PC-3 (cell line): Measurements from ENCODE around the gene TMEM235.

Source experiments
- EZH2 ChIP-seq: fragments of 300-600 bp; sonication (generic); IDR thresholded peaks from one replicate; pipeline ENCODE4 v1.6.1; 2017; ENCODE audit warnings: antibody characterized with exemption, mild to moderate bottlenecking, low read length; ENCODE audit not compliant: unreplicated experiment
- EZH2phosphoT487 ChIP-seq: fragments of 300-600 bp; sonication (generic); IDR thresholded peaks from 2 replicates; pipeline ENCODE4 v1.6.1; 2018; ENCODE audit warnings: mild to moderate bottlenecking, antibody characterized with exemption, low read length, borderline replicate concordance
- TF ChIP-seq, protein P1 (sequence below): fragments of 300-600 bp; sonication (generic); conservative IDR thresholded peaks from 2 replicates; pipeline ENCODE4 v1.5.1; 2017; ENCODE audit warnings: antibody characterized with exemption, low read depth, mild to moderate bottlenecking, low read length

DNA sequence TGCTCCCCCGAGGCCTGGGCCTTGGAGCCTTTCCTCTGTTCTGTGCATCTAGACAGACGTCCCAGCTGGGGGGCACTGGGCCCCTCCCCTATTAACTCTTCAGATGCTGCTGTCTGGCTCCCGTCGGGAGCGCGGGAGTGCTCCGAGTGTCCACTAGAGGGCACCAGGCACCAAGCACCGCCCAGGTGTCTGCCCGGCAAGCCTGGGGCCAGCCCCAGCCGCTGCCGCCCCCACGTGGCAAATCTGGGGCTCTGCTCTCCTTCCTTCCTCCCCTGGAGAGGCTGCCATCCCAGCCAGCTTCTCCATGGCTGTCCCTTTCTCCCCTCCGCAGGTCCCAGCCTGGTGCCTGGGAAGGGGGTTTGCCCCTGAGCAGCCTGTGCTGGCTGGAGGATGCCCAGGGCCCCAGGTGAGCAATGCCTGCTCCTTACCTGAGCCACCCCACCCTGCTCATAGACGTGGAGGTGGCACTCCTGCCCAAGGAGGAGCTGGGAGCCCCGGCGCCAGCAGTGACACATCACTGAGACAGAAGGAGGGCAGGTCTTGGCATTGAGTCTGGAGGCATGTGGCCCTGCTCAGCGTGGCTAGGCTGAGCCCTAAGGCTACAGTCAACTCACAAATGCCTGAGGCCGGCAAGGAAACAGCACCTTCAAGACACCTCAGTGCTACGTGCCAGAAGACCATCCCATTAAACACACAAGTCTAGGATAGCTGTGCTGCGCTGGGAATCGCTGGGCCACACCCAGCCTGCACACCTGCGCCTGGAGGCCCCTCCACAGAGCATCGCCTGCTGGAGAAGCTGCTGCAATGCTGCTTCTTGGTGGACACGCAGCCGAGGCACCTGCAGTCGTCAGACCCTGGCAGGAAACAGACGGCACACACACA lies 19.7 kb downstream of the TMEM235 start:
- TF ChIP-seq, protein P1, sequence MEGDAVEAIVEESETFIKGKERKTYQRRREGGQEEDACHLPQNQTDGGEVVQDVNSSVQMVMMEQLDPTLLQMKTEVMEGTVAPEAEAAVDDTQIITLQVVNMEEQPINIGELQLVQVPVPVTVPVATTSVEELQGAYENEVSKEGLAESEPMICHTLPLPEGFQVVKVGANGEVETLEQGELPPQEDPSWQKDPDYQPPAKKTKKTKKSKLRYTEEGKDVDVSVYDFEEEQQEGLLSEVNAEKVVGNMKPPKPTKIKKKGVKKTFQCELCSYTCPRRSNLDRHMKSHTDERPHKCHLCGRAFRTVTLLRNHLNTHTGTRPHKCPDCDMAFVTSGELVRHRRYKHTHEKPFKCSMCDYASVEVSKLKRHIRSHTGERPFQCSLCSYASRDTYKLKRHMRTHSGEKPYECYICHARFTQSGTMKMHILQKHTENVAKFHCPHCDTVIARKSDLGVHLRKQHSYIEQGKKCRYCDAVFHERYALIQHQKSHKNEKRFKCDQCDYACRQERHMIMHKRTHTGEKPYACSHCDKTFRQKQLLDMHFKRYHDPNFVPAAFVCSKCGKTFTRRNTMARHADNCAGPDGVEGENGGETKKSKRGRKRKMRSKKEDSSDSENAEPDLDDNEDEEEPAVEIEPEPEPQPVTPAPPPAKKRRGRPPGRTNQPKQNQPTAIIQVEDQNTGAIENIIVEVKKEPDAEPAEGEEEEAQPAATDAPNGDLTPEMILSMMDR: peak; percentile 100
- TF ChIP-seq EZH2phosphoT487: no peak
- TF ChIP-seq EZH2: no peak
